ENCODE data around the gene NSG1. TPM values are rescaled to one million over a fixed set of nuclear protein-coding genes. Genes with fewer than 3 reads are reported as not detected.

NSG1 gene
- total RNA-seq, 3 donors from 2014 or later: 0.48 to 7.3 (median 6.2) TPM

DNA sequence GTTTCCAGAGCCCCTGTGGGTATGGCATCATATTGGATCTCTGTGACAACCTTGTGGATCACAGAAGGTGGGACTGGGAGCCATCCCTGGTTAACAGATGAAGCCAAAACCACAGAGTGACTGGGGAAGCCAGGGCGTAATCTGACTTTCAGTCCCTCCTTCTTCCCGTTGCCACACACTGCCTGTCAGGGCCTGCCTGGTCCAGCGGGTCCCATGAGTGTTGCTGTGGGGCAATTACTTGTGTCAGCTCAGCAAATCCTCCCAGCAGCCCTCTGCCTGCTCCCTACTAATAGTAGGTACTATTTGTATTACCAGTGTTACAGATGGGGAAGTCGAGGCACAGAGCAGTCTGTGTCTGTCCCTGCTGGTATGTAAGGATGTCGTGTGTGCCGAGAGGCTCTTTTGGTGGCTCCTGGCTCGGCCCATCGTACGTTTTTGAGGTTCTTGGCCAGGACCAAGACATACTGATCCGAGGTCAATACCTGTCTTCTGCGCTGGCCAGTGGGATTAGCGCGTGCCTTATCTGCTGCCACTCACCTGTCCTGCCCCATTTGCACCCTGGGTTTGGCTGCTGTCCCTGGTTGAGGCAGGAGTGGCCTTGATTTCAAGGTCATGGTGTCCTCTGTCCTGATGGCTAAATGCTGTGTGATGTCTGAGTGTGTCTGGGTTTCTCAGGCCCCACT lies 5.7 kb downstream of the NSG1 start:
- Histone ChIP-seq H3K4me3 (no peak overlapping the region), H3K36me3 (no peaks in the 10 kb centered on the region), H3K27ac (peak overlapping the region in 1 of 2 donors; percentile 32), H3K27me3 (peaks cover 0 to 32% of the 10 kb centered on the region in 2 donors), H3K9me3 (no peaks in the 10 kb centered on the region), H3K4me1 (peaks cover 4 to 6% of the 10 kb centered on the region in 2 donors)
- peak in 1 of 2 donors; percentile 65 for DNase-seq (ENCODE audit: low spot score in 2 of 2)
- no peak for TF ChIP-seq POLR2AphosphoS5 (IDR thresholded peaks at IDR 0.05)
- TF ChIP-seq POLR2A (IDR thresholded peaks at IDR 0.05): no peak
- TF ChIP-seq, protein P1, sequence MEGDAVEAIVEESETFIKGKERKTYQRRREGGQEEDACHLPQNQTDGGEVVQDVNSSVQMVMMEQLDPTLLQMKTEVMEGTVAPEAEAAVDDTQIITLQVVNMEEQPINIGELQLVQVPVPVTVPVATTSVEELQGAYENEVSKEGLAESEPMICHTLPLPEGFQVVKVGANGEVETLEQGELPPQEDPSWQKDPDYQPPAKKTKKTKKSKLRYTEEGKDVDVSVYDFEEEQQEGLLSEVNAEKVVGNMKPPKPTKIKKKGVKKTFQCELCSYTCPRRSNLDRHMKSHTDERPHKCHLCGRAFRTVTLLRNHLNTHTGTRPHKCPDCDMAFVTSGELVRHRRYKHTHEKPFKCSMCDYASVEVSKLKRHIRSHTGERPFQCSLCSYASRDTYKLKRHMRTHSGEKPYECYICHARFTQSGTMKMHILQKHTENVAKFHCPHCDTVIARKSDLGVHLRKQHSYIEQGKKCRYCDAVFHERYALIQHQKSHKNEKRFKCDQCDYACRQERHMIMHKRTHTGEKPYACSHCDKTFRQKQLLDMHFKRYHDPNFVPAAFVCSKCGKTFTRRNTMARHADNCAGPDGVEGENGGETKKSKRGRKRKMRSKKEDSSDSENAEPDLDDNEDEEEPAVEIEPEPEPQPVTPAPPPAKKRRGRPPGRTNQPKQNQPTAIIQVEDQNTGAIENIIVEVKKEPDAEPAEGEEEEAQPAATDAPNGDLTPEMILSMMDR (IDR thresholded peaks at IDR 0.05): no peak
- intact Hi-C loops (cut with DNase I; ENCODE audit: low total_unique reads): no loop called here

DNA sequence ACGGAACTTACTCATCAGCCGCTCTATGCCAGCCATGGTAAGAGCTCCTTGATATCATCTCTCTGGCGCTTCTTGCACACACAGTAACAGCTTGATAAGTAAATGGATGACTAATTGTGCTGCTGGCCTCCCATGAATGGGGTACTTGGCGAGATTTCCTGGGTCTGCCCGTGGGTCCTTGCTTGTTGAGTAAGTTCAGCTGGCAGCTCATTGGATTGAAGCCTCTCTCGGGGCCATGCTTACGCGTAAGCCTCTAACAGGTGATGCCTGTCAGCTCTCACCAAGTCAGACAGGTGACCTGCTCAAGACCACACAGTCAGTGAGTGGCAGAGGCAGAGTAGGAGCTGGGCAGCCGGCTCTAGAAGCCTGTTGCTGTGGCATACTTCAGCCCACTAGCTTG lies 7.7 kb downstream of the NSG1 start:
- H3K4me1 ChIP-seq: no peaks in the 10 kb centered on the region
- no peak overlapping the region for H3K27ac ChIP-seq
- TF ChIP-seq, protein P1 (IDR thresholded peaks at IDR 0.05): no peak
- TF ChIP-seq POLR2AphosphoS5 (IDR thresholded peaks at IDR 0.05) (no peak), POLR2A (IDR thresholded peaks at IDR 0.05) (no peak)
- intact Hi-C loops (cut with DNase I; ENCODE audit: low total_unique reads): no loop called here
- H3K9me3 ChIP-seq: no peaks in the 10 kb centered on the region
- H3K4me3 ChIP-seq: no peak overlapping the region
- no peak for DNase-seq (ENCODE audit: low spot score in 2 of 2)
- peaks cover 0 to 15% of the 10 kb centered on the region in 2 donors for H3K27me3 ChIP-seq
- H3K36me3 ChIP-seq: no peaks in the 10 kb centered on the region

DNA sequence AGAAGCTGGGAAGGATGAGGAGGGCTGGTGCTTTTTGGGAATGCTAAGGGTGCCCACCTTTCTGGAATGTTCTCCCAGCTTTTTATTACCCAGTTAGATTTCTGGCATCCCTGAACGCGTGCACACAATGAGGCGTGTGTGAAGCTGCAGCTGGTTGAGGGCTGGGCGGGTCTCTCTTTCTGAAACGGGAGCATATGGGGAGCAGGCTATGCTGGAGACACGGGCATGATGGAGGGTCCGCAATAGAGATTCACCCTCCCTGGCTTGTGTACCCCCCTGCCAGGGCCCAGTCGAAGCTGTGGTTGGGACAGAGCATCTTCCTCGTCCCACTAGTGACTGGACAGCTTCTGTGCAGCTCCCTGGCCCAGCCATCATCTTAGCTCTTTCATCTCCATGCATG lies 8.5 kb downstream of the NSG1 start:
- Histone ChIP-seq H3K36me3 (no peaks in the 10 kb centered on the region), H3K27ac (no peak overlapping the region), H3K4me1 (no peaks in the 10 kb centered on the region), H3K27me3 (peaks cover 0 to 9% of the 10 kb centered on the region in 2 donors), H3K9me3 (no peaks in the 10 kb centered on the region), H3K4me3 (no peak overlapping the region)
- TF ChIP-seq, protein P1 (IDR thresholded peaks at IDR 0.05): no peak
- TF ChIP-seq POLR2AphosphoS5 (IDR thresholded peaks at IDR 0.05) (no peak), POLR2A (IDR thresholded peaks at IDR 0.05) (no peak)
- DNase-seq (ENCODE audit: low spot score in 2 of 2): no peak
- intact Hi-C loops (cut with DNase I; ENCODE audit: low total_unique reads): no loop called here

DNA sequence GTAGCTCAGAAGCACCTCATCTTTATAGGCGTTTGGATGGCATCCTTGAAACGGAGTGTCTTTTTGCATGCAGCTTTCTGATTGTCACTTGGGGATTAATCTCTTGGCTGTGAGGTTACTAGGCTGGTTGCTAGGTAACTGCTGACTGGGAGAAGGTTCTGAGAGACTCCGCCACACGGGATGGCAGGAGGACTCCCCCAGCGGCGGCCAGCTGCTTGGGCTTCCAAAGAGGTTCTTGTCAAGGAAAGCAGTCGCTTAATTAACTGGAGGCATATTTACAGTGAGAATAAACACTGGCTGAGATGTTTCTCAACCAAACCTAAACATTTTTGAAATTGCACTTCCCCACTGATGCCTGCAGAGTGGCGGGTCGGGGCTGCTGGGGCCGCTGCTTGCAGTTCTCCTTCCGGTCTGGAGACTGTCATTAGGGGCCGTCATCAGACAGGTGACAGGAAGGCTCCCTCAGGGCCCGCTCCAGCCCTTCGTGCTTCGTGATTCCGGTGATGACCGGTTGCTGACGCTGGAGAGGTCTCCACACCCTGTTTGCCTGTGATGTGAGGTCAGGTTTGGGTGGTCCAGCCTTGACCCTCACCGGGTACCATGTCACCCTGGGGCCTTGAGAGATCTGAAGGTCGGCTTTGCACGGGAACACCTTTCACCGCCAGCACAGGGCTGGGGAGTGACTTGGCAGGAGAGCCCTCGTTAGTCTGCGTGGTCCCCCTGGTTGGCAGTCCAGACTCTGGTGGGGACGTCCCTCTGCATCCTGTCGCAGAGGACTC lies 9.1 kb downstream of the NSG1 start:
- peaks cover 0 to 12% of the 10 kb centered on the region in 2 donors for H3K27me3 ChIP-seq
- DNase-seq (ENCODE audit: low spot score in 2 of 2): no peak
- no peaks in the 10 kb centered on the region for H3K4me1 ChIP-seq
- no peak overlapping the region for H3K27ac ChIP-seq
- intact Hi-C loops (cut with DNase I; ENCODE audit: low total_unique reads): no loop called here
- TF ChIP-seq POLR2A (IDR thresholded peaks at IDR 0.05) (no peak), POLR2AphosphoS5 (IDR thresholded peaks at IDR 0.05) (no peak)
- TF ChIP-seq, protein P1 (IDR thresholded peaks at IDR 0.05): no peak
- no peaks in the 10 kb centered on the region for H3K36me3 ChIP-seq
- no peak overlapping the region for H3K4me3 ChIP-seq
- no peaks in the 10 kb centered on the region for H3K9me3 ChIP-seq
